BE2C (cell line): ENCODE data around the gene RPL5.

Experiments
- DNase-seq: peaks from one replicate; pipeline ENCODE4 v3.0.0-alpha.2; 2020
- H3K27me3 ChIP-seq: fragments of 250-450 bp; sonication (Bioruptor Pico); 2 replicates; pipeline ENCODE4 v1.5.1; 2020; ENCODE audit warnings: mild to moderate bottlenecking
- H3K36me3 ChIP-seq: fragments of 250-450 bp; sonication (Bioruptor Pico); 2 replicates; pipeline ENCODE4 v1.5.1; 2020; ENCODE audit warnings: mild to moderate bottlenecking
- H3K4me1 ChIP-seq: fragments of 250-450 bp; sonication (Bioruptor Pico); 2 replicates; pipeline ENCODE4 v1.5.1; 2020
- H3K4me3 ChIP-seq: 2 replicates; pipeline ENCODE4 v1.5.1; 2011; ENCODE audit warnings: low read depth, low read length
- H3K9me3 ChIP-seq: fragments of 250-450 bp; sonication (Bioruptor Pico); 2 replicates; pipeline ENCODE4 v1.5.1; 2020
- CTCF ChIP-seq: IDR thresholded peaks from 2 replicates; pipeline ENCODE4 v1.5.1; 2012; ENCODE audit warnings: mild to moderate bottlenecking, low read depth, low read length

Gene RPL5

GRCh38 chr1:92887465-92887864 is 55.6 kb downstream of the RPL5 start:
- H3K27me3 ChIP-seq: no peaks in the 10 kb centered on the region
- no peaks in the 10 kb centered on the region for H3K9me3 ChIP-seq
- no peak overlapping the region for H3K4me3 ChIP-seq
- no peaks in the 10 kb centered on the region for H3K4me1 ChIP-seq
- TF ChIP-seq CTCF: no peak
- DNase-seq: no peak
- no peaks in the 10 kb centered on the region for H3K36me3 ChIP-seq
